HCT116 (cell line): ENCODE results near the gene GALNT7.

Source experiments
- CEBPB ChIP-seq: IDR thresholded peaks from 2 replicates; pipeline ENCODE4 v1.6.1; 2012; ENCODE audit warnings: low read depth
- CTCF ChIP-seq, 3 experiments: fragments of 200-600 bp in 1 of 3; sonication (generic) in 1 of 3; IDR thresholded peaks in 2 of 3; conservative IDR thresholded peaks in 1 of 3; 2 replicates each; pipeline ENCODE4 v1.5.1; 2012 to 2017; ENCODE audit warnings: low read depth in 2 of 3, low read length in 2 of 3, antibody characterized with exemption in 1 of 3, borderline replicate concordance in 1 of 3, control low read depth in 1 of 3, mild to moderate bottlenecking in 1 of 3, mixed read lengths in 1 of 3, mixed run types in 1 of 3, moderate library complexity in 1 of 3; ENCODE audit not compliant: insufficient read depth in 1 of 3
- EZH2 ChIP-seq: fragments of 200-600 bp; sonication (generic); IDR thresholded peaks from 2 replicates; pipeline ENCODE4 v1.6.1; 2017; ENCODE audit warnings: antibody characterized with exemption, mixed run types
- JUND ChIP-seq: IDR thresholded peaks from 2 replicates; pipeline ENCODE4 v1.6.1; 2012
- POLR2A ChIP-seq: IDR thresholded peaks from 2 replicates; pipeline ENCODE4 v1.7.0; 2011; ENCODE audit warnings: borderline replicate concordance; ENCODE audit not compliant: insufficient read depth, insufficient read length; ENCODE audit errors: extremely low read depth
- POLR2AphosphoS5 ChIP-seq: IDR thresholded peaks from 2 replicates; pipeline ENCODE4 v1.6.1; 2011; ENCODE audit warnings: mild to moderate bottlenecking, low read depth, low read length, moderate library complexity
- REST ChIP-seq: IDR thresholded peaks from 2 replicates; pipeline ENCODE4 v1.6.1; 2012; ENCODE audit warnings: low read depth
- SP1 ChIP-seq: IDR thresholded peaks from 2 replicates; pipeline ENCODE4 v1.6.1; 2012; ENCODE audit warnings: low read depth
- SRF ChIP-seq: IDR thresholded peaks from 2 replicates; pipeline ENCODE4 v1.6.1; 2012; ENCODE audit warnings: low read depth
- TCF7L2 ChIP-seq: IDR thresholded peaks from 2 replicates; pipeline ENCODE4 v1.7.0; 2011; ENCODE audit warnings: borderline replicate concordance, inconsistent platforms; ENCODE audit not compliant: insufficient read depth, insufficient read length; ENCODE audit errors: extremely low read depth
- YY1 ChIP-seq: IDR thresholded peaks from 2 replicates; pipeline ENCODE4 v1.6.1; 2011; ENCODE audit warnings: low read length, low read depth, moderate library complexity, mild to moderate bottlenecking; ENCODE audit not compliant: insufficient replicate concordance; ENCODE audit errors: extremely low read depth
- ZBTB33 ChIP-seq: IDR thresholded peaks from 2 replicates; pipeline ENCODE4 v1.6.1; 2011; ENCODE audit warnings: mild to moderate bottlenecking, low read length, moderate library complexity; ENCODE audit not compliant: insufficient replicate concordance; ENCODE audit errors: extremely low read depth
- ZFX ChIP-seq: fragments of 450-650 bp; IDR thresholded peaks from 2 replicates; pipeline ENCODE4 v1.6.1; 2017
- ZNF274 ChIP-seq: fragments of 200-500 bp; sonication (Bioruptor generic); IDR thresholded peaks from 2 replicates; pipeline ENCODE4 v1.6.1; 2014; ENCODE audit warnings: mild to moderate bottlenecking, low read depth, low read length, inconsistent platforms

GRCh38 chr4:173337463-173337862 is 168.9 kb downstream of the GALNT7 start:
- TF ChIP-seq POLR2A, result no peak
- TF ChIP-seq CTCF (IDR thresholded peaks at IDR 0.05 in 2 of 3, conservative IDR thresholded peaks at IDR 0.05 in 1 of 3; ENCODE audit: borderline replicate concordance in 1 of 3, insufficient read depth in 1 of 3, low read depth in 2 of 3, low read length in 2 of 3), result no peak
- no peak for TF ChIP-seq EZH2
- no peak for TF ChIP-seq SP1
- TF ChIP-seq ZFX, result no peak
- no peak for TF ChIP-seq POLR2AphosphoS5
- TF ChIP-seq TCF7L2, result no peak
- no peak for TF ChIP-seq REST
- TF ChIP-seq ZNF274, result no peak
- no peak for TF ChIP-seq YY1
- TF ChIP-seq JUND, result no peak
- TF ChIP-seq SRF, result no peak
- TF ChIP-seq CEBPB, result no peak
- no peak for TF ChIP-seq ZBTB33
